Erythroblast (primary cell): ENCODE results near the gene HS3ST6.

Source experiments
- DNase-seq, 2 experiments: peaks; one replicate each; lab custom pipeline; 2025; lab: John Stamatoyannopoulos, UW
- GATA1 ChIP-seq: IDR thresholded peaks from 2 replicates; pipeline ENCODE4 v1.6.1; 2011; ENCODE audit warnings: low read depth, mild to moderate bottlenecking, control low read depth, low read length, moderate library complexity
- POLR2A ChIP-seq: IDR thresholded peaks from 2 replicates; pipeline ENCODE4 v1.6.1; 2011; ENCODE audit warnings: mild to moderate bottlenecking, low read length

Gene HS3ST6

DNA sequence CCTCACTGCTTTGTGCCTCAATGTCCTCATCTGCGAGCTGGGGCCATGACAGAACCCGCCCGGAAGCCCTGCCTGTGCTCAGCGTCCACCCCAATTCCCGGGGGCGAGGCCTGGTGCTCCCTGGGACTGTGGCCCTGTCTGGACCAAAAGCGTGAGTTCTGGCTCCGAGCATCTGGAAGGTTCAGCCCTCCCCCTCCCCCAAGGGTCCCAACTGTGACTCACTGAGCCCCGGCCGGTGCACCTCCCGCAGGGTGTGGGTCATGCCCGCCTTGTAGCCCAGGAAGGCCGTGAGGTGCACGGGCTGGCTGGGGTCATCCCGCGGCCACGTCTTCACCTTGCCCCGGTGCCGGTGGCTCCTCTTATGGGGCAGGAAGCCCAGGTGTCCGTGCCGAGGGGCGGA lies 35.5 kb upstream of the HS3ST6 start:
- TF ChIP-seq GATA1 (no peak), POLR2A (no peak)
- DNase-seq = no peak

GRCh38 chr16:1950559-1950958 lies 32.3 kb upstream of the HS3ST6 start:
- no peak for TF ChIP-seq POLR2A
- no peak for TF ChIP-seq GATA1
- DNase-seq = no peak

- no peak for DNase-seq
- no peak for TF ChIP-seq GATA1
These were observed 31.8 kb upstream of the HS3ST6 start for GRCh38 chr16:1950047-1950446.

- no peak for TF ChIP-seq GATA1
- no peak for TF ChIP-seq POLR2A
- DNase-seq = no peak
These were observed 31.3 kb upstream of the HS3ST6 start for GRCh38 chr16:1949507-1949906.

DNA sequence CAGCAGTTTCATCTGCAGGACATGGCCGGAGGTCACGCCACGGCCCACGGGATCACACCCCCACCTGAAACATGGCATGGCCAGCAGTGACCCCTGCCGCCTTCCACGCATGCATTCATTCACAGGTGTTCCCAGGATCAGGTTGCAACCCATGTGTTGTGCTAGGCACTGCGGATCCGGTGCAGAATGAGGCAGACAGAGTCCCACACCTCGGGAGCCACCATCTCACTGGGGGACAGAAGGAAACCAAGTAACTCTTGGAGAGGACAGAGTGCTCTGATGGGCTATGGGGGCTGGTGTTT lies 29.1 kb upstream of the HS3ST6 start:
- no peak for TF ChIP-seq GATA1
- TF ChIP-seq POLR2A = no peak
- no peak for DNase-seq

GRCh38 chr16:1946495-1947368 lies 28.5 kb upstream of the HS3ST6 start:
- DNase-seq = no peak

DNA sequence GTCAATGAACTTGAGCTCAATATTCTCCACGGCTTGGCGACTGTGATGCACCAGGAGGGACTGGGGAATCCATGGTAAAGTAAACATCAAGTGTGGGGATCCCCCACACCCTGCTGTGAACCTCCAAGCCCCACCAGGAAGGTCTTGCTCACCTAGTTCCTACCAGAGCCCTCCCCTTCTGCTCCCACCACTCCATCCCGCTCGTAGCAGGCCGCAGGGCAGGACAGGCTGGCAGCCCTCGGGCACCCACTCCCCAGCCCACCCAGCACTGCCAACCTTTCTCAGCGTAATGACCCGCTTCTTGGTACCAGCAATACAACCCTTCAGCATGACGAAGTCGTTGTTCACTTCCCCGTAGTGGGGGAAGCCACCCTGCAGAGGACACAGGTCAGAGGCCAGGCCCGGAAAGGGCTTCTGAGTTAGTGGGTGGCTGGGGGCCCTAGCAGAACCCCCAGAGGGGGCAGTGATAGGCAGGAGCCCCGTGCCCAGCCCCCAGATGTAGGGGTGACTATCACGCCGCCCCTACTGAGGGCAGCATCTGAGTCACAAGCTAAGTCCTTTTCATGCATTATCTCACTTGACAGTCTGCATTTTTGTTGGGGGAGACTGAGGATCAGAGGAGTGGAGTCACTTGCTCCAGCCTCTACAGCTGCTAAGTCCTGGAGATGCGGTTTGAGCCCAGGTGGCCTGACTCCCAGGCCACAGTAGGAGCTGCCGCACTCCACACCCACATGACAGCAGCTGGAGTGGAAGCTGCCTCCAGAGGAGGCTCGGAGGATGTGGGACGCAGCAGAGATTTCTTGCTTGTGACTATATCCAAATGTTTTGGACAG lies 27.6 kb upstream of the HS3ST6 start:
- DNase-seq = no peak
- TF ChIP-seq GATA1 = no peak
- TF ChIP-seq POLR2A = no peak

More at GRCh38 chr16:1946495-1947368, 28.5 kb upstream of the HS3ST6 start:
- no peak for TF ChIP-seq GATA1
- TF ChIP-seq POLR2A = no peak

- TF ChIP-seq POLR2A (no peak), GATA1 (no peak)
- no peak for DNase-seq
These were observed 26.5 kb upstream of the HS3ST6 start for GRCh38 chr16:1944612-1945199.

GRCh38 chr16:1942810-1943726 lies 24.9 kb upstream of the HS3ST6 start, which contains the start of gene MSRB1:
TSS of gene MSRB1 (minus strand) at chr16:1943199. CDS start at chr16:1943156, 43 bp downstream.
- DNase-seq = peak; percentile 95
- TF ChIP-seq POLR2A = peak; percentile 64
- TF ChIP-seq GATA1 = no peak

- no peak for TF ChIP-seq GATA1
- no peak for TF ChIP-seq POLR2A
- no peak for DNase-seq
These were observed 24.0 kb upstream of the HS3ST6 start for GRCh38 chr16:1942047-1942809.

GRCh38 chr16:1941162-1942046 lies 23.2 kb upstream of the HS3ST6 start:
- TF ChIP-seq POLR2A (no peak), GATA1 (no peak)
- DNase-seq = no peak
